Osteocyte (in vitro differentiated cells): ENCODE results near the gene GPR35. TPM values are rescaled to one million over a fixed set of nuclear protein-coding genes. Genes with fewer than 3 reads are reported as not detected.

Experiments
- DNase-seq: peaks from one replicate; pipeline ENCODE4 v3.0.0; 2021; ENCODE audit warnings: mixed read lengths; ENCODE audit not compliant: unreplicated experiment; ENCODE audit errors: extremely low spot score
- H3K27ac Mint-ChIP-seq: one replicate; pipeline ENCODE4 v1.8.0; 2021; ENCODE audit warnings: mild to moderate bottlenecking, mixed read lengths; ENCODE audit not compliant: unreplicated experiment
- H3K27me3 Mint-ChIP-seq: one replicate; pipeline ENCODE4 v1.8.0; 2021; ENCODE audit warnings: mixed read lengths; ENCODE audit not compliant: unreplicated experiment
- H3K36me3 Mint-ChIP-seq: one replicate; pipeline ENCODE4 v1.8.0; 2021; ENCODE audit warnings: mixed read lengths; ENCODE audit not compliant: unreplicated experiment
- H3K4me1 Mint-ChIP-seq: one replicate; pipeline ENCODE4 v1.8.0; 2021; ENCODE audit warnings: mixed read lengths; ENCODE audit not compliant: unreplicated experiment
- H3K4me3 Mint-ChIP-seq: one replicate; pipeline ENCODE4 v1.8.0; 2021; ENCODE audit warnings: mild to moderate bottlenecking, moderate library complexity, mixed read lengths; ENCODE audit not compliant: unreplicated experiment
- H3K9me3 Mint-ChIP-seq: one replicate; pipeline ENCODE4 v1.8.0; 2021; ENCODE audit warnings: mixed read lengths; ENCODE audit not compliant: unreplicated experiment
- total RNA-seq: library from RNA; stranded (reverse); gene quantifications from 2 replicates; pipeline ENCODE4 v1.2.1, GENCODE V29; 2021
- TF ChIP-seq, protein P1 (sequence below): fragments of 200-600 bp; sonication (generic); IDR thresholded peaks from 2 replicates; pipeline ENCODE4 v1.5.0; 2021; ENCODE audit warnings: antibody characterized with exemption, mild to moderate bottlenecking, moderate library complexity

The GPR35 gene
- total RNA-seq, 1 donor from 2014 or later: 3.6 TPM

DNA sequence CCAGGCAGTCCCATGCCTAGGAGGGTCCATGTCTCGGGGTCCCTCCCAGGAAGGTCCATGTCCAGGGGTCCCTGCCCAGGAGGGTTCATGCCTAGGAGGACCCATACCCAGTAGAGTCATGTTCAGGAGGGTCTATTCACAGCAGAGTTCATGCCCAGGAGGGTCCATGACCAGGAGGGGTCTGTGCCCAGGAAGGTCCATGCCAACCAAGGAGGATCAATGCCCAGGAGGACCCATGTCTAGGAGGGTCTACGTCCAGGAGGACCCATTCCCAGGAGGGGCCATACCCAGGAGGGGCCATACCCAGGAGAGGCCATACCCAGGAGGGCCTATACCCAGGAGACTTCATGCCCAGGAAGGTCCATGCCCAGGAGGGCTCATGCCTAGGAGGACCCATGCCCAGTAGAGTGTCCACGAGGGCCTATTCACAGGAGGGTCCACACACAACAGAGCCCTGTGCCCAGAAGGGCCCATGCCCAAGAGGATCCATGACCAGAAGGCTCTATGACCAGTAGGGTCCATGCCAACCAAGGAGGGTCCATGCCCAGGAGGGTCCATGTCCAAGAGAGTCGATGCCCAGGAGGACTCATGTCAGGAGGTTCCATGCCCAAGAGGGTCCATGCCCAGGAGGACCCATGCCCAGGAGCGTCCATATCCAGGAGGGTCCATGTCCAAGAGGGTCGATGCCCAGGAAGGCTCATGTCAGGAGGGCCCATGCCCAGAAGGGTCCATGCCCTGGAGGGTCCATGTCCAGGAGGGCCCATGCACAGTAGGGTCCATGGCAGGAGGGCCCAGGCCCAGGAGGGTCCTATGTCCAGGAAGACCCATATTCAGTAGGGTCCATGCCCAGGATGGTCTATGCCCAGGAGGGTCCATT lies 10.1 kb downstream of the GPR35 start:
- no peaks in the 10 kb centered on the region for H3K4me1 Mint-ChIP-seq
- H3K9me3 Mint-ChIP-seq: peaks cover 21% of the 10 kb centered on the region
- H3K27me3 Mint-ChIP-seq: peaks cover 3% of the 10 kb centered on the region
- H3K36me3 Mint-ChIP-seq: peaks cover 3% of the 10 kb centered on the region
- TF ChIP-seq, protein P1, sequence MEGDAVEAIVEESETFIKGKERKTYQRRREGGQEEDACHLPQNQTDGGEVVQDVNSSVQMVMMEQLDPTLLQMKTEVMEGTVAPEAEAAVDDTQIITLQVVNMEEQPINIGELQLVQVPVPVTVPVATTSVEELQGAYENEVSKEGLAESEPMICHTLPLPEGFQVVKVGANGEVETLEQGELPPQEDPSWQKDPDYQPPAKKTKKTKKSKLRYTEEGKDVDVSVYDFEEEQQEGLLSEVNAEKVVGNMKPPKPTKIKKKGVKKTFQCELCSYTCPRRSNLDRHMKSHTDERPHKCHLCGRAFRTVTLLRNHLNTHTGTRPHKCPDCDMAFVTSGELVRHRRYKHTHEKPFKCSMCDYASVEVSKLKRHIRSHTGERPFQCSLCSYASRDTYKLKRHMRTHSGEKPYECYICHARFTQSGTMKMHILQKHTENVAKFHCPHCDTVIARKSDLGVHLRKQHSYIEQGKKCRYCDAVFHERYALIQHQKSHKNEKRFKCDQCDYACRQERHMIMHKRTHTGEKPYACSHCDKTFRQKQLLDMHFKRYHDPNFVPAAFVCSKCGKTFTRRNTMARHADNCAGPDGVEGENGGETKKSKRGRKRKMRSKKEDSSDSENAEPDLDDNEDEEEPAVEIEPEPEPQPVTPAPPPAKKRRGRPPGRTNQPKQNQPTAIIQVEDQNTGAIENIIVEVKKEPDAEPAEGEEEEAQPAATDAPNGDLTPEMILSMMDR: no peak
- no peak overlapping the region for H3K4me3 Mint-ChIP-seq
- no peak for DNase-seq
- no peak overlapping the region for H3K27ac Mint-ChIP-seq

DNA sequence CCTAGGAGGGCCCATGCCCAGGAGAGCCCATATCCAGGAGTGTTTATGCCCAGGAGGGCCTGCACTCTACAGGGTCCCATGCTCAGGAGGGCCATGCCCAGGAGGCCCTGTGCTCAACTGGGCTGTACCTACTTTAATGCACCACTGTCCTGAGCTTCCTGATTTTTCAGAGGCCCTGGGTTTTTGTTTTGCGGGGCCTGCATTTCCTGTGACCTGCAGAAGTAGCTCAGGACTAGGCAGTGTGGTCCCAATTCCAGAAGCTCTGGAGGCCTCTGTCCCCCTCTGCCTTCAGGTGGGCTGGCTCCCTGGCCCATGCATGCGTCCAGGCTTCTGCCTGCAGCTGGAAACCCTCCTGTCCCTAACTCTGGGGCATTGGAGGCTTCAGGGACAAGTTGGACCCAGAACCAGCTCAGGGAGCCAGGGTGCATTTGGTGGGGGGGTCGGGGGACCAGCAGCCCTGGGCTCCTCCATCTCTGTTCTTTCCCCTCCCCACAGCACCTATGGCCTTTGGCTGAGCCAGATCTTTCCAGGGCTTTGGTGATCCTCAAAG lies 10.8 kb downstream of the GPR35 start:
- H3K9me3 Mint-ChIP-seq: peaks cover 21% of the 10 kb centered on the region
- TF ChIP-seq, protein P1: no peak
- H3K27me3 Mint-ChIP-seq: peaks cover 3% of the 10 kb centered on the region
- no peak for DNase-seq
- H3K36me3 Mint-ChIP-seq: peaks cover 3% of the 10 kb centered on the region
- H3K4me3 Mint-ChIP-seq: no peak overlapping the region
- H3K27ac Mint-ChIP-seq: no peak overlapping the region
- H3K4me1 Mint-ChIP-seq: no peaks in the 10 kb centered on the region

DNA sequence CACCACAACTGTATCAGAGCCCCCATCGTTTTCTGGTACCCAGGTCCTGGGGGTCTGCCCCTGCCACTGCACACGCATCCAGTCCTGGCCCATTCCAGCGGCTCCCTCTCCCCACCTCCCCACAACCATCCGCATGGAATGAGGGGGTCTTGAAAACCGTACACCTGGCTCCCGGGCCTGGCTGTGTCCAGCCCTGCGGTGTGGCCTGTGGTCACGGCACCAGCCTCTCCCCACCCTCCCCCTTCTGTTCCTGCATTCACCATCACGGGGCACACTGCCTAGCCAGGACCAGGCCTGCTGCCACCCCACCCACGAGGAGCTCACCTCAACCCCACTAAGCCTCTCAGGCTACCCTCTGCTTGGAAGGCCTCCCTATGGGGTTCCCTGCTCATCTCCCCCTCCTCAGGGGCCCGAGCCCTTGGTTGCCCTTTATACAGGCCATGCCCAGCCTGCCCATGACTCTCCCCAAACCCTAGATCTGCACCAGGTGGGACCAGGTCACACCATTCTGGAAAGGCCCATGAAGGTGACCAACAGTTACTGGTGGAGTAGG lies 11.4 kb downstream of the GPR35 start:
- no peaks in the 10 kb centered on the region for H3K4me1 Mint-ChIP-seq
- peaks cover 3% of the 10 kb centered on the region for H3K27me3 Mint-ChIP-seq
- TF ChIP-seq, protein P1: no peak
- H3K9me3 Mint-ChIP-seq: peaks cover 21% of the 10 kb centered on the region
- H3K4me3 Mint-ChIP-seq: no peak overlapping the region
- no peak overlapping the region for H3K27ac Mint-ChIP-seq
- DNase-seq: peak; percentile 71
- peaks cover 3% of the 10 kb centered on the region for H3K36me3 Mint-ChIP-seq

DNA sequence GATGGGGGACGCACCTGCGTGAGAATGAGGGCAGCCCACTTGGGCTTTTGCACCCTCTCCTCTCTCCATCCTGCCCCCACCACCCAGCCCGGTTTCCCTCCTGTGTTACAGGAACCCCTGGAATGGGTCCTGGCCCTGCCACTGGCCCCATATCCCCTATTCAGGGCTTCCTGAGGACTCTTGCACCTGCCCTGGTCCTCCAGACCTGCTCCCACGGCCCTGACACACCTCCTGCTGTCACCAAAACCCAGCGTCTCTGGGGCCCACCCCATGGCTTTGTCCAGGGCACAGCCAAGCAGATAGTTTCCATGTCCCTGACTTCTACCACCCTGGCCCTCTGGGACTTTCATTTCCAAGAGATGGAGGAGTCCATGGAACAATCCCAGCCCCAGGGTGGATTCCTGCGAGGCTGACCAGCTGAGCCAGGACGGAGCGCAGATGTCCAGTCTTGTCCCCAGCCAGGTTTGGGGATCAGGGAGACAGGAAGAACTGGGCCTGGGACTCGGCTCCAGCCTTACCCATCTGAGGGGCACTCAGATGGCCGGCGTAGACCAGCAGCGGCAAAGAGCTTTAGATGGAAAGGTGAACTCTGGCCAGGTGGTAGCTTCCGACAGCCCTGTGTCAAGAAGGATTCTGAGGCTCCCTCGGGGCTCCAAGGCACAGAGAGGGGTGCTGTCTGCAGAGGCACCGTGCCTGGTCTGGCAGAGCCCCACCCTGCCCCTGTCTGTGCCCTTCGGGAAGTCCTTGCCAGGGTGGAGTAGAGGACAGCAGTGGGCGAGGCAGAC lies 12.0 kb downstream of the GPR35 start:
- Mint-ChIP-seq H3K4me3 (no peak overlapping the region), H3K4me1 (no peaks in the 10 kb centered on the region), H3K9me3 (peaks cover 21% of the 10 kb centered on the region), H3K27me3 (peaks cover 3% of the 10 kb centered on the region), H3K36me3 (peaks cover 3% of the 10 kb centered on the region), H3K27ac (no peak overlapping the region)
- DNase-seq: peak; percentile 78
- TF ChIP-seq, protein P1: no peak
